Neural cell (in vitro differentiated cells): ENCODE results near the gene RNASEH2C. TPM values are rescaled to one million over a fixed set of nuclear protein-coding genes. Genes with fewer than 3 reads are reported as not detected.

ENCODE experiments used
- H2AFZ ChIP-seq: fragments of 200-600, 300-800 bp; sonication (generic), shearing (Covaris generic); 2 replicates; pipeline ENCODE4 v1.6.0; 2014; ENCODE audit warnings: low read depth, mild to moderate bottlenecking, antibody characterized with exemption, low read length, moderate library complexity
- H3F3A ChIP-seq: fragments of 200-600 bp; shearing (Covaris generic); 2 replicates; pipeline ENCODE4 v1.6.1; 2016; ENCODE audit warnings: mild to moderate bottlenecking, moderate library complexity, mixed read lengths, antibody characterized with exemption, low read length; ENCODE audit not compliant: insufficient read depth, poor library complexity, severe bottlenecking
- H3K27ac ChIP-seq: fragments of 200-600, 300-800 bp; sonication (generic), shearing (Covaris generic); 2 replicates; pipeline ENCODE4 v1.5.1; 2014; ENCODE audit warnings: mild to moderate bottlenecking, low read length, moderate library complexity
- H3K27me3 ChIP-seq: fragments of 300-800, 200-600 bp; sonication (generic), shearing (Covaris generic); 2 replicates; pipeline ENCODE4 v1.6.0; 2014; ENCODE audit warnings: mild to moderate bottlenecking, low read depth, low read length, moderate library complexity; ENCODE audit not compliant: insufficient read depth
- H3K36me3 ChIP-seq: fragments of 300-800, 200-600 bp; sonication (generic), shearing (Covaris generic); 2 replicates; pipeline ENCODE4 v1.5.1; 2014; ENCODE audit warnings: mild to moderate bottlenecking, antibody characterized with exemption, low read length, moderate library complexity; ENCODE audit not compliant: insufficient read depth
- H3K4me2 ChIP-seq: fragments of 300-800, 200-600 bp; sonication (generic), shearing (Covaris generic); 2 replicates; pipeline ENCODE4 v1.6.0; 2014; ENCODE audit warnings: mild to moderate bottlenecking, low read length
- H3K4me3 ChIP-seq: fragments of 300-800, 200-600 bp; sonication (generic), shearing (Covaris generic); 2 replicates; pipeline ENCODE4 v1.5.1; 2014; ENCODE audit warnings: mild to moderate bottlenecking, low read length, moderate library complexity
- H3K79me2 ChIP-seq: fragments of 200-600 bp; shearing (Covaris generic); replicated peaks from 2 replicates; pipeline ENCODE4 v1.6.0; 2014; ENCODE audit warnings: mild to moderate bottlenecking, low read length, moderate library complexity; ENCODE audit not compliant: insufficient read depth
- H3K9ac ChIP-seq: fragments of 300-800, 200-600 bp; sonication (generic), shearing (Covaris generic); 2 replicates; pipeline ENCODE4 v1.6.1; 2016; ENCODE audit warnings: mild to moderate bottlenecking, low read length, mixed read lengths
- H3K9me2 ChIP-seq: fragments of 200-600 bp; shearing (Covaris generic); 2 replicates; pipeline ENCODE4 v1.6.1; 2016; ENCODE audit warnings: mild to moderate bottlenecking, low read length, mixed read lengths; ENCODE audit not compliant: insufficient read depth
- H3K9me3 ChIP-seq: fragments of 200-600, 300-800 bp; sonication (generic), shearing (Covaris generic); 2 replicates; pipeline ENCODE4 v1.6.1; 2016; ENCODE audit warnings: mild to moderate bottlenecking, mixed run types, low read length, moderate library complexity, mixed read lengths
- H4K20me1 ChIP-seq: fragments of 200-600 bp; shearing (Covaris generic); 2 replicates; pipeline ENCODE4 v1.6.1; 2016; ENCODE audit warnings: mild to moderate bottlenecking, mixed run types; ENCODE audit not compliant: insufficient read depth
- EP300 ChIP-seq: fragments of 450-650 bp; conservative IDR thresholded peaks from 2 replicates; pipeline ENCODE4 v1.6.1; 2014; ENCODE audit warnings: antibody characterized with exemption, mild to moderate bottlenecking, moderate library complexity; ENCODE audit not compliant: poor library complexity, severe bottlenecking
- EZH2 ChIP-seq: fragments of 200-600, 300-800 bp; shearing (Covaris generic), sonication (generic); IDR thresholded peaks from 2 replicates; pipeline ENCODE4 v1.6.1; 2014; ENCODE audit warnings: antibody characterized with exemption, low read length, borderline replicate concordance, mild to moderate bottlenecking; ENCODE audit not compliant: insufficient read depth, poor library complexity, severe bottlenecking
- MXI1 ChIP-seq: fragments of 450-650 bp; conservative IDR thresholded peaks from 2 replicates; pipeline ENCODE4 v1.6.1; 2014; ENCODE audit warnings: antibody characterized with exemption, mild to moderate bottlenecking; ENCODE audit not compliant: poor library complexity, severe bottlenecking
- POLR2AphosphoS5 ChIP-seq: IDR thresholded peaks from 2 replicates; pipeline ENCODE4 v1.6.1; 2012
- RAD21 ChIP-seq: fragments of 450-650 bp; conservative IDR thresholded peaks from 2 replicates; pipeline ENCODE4 v1.6.1; 2014; ENCODE audit warnings: antibody characterized with exemption, mild to moderate bottlenecking, moderate library complexity
- SMC3 ChIP-seq: fragments of 450-650 bp; conservative IDR thresholded peaks from 2 replicates; pipeline ENCODE4 v1.6.1; 2014; ENCODE audit warnings: antibody characterized with exemption, mild to moderate bottlenecking, moderate library complexity; ENCODE audit not compliant: poor library complexity
- TAF1 ChIP-seq: IDR thresholded peaks from 2 replicates; pipeline ENCODE4 v1.6.1; 2012; ENCODE audit warnings: low read depth
- polyA plus RNA-seq: library from polyadenylated mRNA; depleted of rRNA; stranded (reverse); fragments of >200 nt; gene quantifications from 2 replicates; pipeline ENCODE4 v1.2.3, GENCODE V29; 2014
- TF ChIP-seq, protein P1 (sequence below): fragments of 450-650 bp; IDR thresholded peaks from 2 replicates; pipeline ENCODE4 v1.5.1; 2014; ENCODE audit warnings: antibody characterized with exemption, mild to moderate bottlenecking, moderate library complexity; ENCODE audit not compliant: poor library complexity, severe bottlenecking
- TF ChIP-seq, protein P2 (sequence below): IDR thresholded peaks from 2 replicates; pipeline ENCODE4 v1.6.1; 2012; ENCODE audit warnings: borderline replicate concordance

RNASEH2C gene
- polyA plus RNA-seq, 1 donor from 2014 or later = 38.4 TPM

DNA sequence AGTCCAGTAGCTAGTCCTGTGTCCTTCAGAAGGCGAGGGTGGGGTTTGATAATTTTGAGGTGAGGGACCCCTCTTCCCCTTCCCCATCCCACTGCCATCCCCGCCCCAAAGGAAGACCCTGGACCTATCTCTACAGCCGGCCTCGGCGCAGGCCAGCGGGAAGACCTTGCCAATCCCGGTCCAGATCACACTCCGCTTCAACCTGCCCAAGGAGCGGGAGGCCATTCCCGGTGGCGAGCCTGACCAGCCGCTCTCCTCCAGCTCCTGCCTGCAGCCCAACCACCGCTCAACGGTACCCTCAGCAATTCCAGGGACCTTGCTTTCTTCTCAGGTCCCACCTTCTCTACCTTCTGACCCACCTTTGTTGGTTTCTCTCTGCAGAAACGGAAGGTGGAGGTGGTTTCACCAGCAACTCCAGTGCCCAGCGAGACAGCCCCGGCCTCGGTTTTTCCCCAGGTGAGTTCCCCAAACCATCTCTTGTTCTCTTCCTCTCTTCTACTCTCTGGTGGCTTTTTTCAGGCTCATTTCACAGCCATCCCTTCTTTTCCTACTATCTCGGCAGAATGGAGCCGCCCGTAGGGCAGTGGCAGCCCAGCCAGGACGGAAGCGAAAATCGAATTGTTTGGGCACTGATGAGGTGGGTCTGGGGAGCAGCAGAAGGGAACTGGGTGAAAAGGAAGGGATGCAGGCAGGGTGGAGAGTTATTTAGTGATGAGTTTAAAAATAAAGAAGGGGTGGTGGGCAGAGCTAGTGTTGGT, 7.2 kb downstream of the RNASEH2C start:
- Histone ChIP-seq H3F3A (no peaks in the 10 kb centered on the region), H3K9me2 (no peaks in the 10 kb centered on the region), H3K9me3 (no peaks in the 10 kb centered on the region), H3K79me2 (peaks cover 12% of the 10 kb centered on the region), H3K27me3 (no peaks in the 10 kb centered on the region), H3K4me2 (peak overlapping the region; percentile 94), H2AFZ (no peak overlapping the region), H4K20me1 (no peaks in the 10 kb centered on the region), H3K36me3 (peaks cover 14% of the 10 kb centered on the region), H3K9ac (peak overlapping the region; percentile 97), H3K27ac (peak overlapping the region; percentile 97), H3K4me3 (peak overlapping the region; percentile 74)
- TF ChIP-seq, protein P1, sequence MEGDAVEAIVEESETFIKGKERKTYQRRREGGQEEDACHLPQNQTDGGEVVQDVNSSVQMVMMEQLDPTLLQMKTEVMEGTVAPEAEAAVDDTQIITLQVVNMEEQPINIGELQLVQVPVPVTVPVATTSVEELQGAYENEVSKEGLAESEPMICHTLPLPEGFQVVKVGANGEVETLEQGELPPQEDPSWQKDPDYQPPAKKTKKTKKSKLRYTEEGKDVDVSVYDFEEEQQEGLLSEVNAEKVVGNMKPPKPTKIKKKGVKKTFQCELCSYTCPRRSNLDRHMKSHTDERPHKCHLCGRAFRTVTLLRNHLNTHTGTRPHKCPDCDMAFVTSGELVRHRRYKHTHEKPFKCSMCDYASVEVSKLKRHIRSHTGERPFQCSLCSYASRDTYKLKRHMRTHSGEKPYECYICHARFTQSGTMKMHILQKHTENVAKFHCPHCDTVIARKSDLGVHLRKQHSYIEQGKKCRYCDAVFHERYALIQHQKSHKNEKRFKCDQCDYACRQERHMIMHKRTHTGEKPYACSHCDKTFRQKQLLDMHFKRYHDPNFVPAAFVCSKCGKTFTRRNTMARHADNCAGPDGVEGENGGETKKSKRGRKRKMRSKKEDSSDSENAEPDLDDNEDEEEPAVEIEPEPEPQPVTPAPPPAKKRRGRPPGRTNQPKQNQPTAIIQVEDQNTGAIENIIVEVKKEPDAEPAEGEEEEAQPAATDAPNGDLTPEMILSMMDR = no peak
- TF ChIP-seq TAF1 (no peak), POLR2AphosphoS5 (no peak), RAD21 (no peak), EZH2 (no peak), EP300 (no peak), MXI1 (no peak), SMC3 (no peak)
- TF ChIP-seq, protein P2, sequence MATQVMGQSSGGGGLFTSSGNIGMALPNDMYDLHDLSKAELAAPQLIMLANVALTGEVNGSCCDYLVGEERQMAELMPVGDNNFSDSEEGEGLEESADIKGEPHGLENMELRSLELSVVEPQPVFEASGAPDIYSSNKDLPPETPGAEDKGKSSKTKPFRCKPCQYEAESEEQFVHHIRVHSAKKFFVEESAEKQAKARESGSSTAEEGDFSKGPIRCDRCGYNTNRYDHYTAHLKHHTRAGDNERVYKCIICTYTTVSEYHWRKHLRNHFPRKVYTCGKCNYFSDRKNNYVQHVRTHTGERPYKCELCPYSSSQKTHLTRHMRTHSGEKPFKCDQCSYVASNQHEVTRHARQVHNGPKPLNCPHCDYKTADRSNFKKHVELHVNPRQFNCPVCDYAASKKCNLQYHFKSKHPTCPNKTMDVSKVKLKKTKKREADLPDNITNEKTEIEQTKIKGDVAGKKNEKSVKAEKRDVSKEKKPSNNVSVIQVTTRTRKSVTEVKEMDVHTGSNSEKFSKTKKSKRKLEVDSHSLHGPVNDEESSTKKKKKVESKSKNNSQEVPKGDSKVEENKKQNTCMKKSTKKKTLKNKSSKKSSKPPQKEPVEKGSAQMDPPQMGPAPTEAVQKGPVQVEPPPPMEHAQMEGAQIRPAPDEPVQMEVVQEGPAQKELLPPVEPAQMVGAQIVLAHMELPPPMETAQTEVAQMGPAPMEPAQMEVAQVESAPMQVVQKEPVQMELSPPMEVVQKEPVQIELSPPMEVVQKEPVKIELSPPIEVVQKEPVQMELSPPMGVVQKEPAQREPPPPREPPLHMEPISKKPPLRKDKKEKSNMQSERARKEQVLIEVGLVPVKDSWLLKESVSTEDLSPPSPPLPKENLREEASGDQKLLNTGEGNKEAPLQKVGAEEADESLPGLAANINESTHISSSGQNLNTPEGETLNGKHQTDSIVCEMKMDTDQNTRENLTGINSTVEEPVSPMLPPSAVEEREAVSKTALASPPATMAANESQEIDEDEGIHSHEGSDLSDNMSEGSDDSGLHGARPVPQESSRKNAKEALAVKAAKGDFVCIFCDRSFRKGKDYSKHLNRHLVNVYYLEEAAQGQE = no peak

DNA sequence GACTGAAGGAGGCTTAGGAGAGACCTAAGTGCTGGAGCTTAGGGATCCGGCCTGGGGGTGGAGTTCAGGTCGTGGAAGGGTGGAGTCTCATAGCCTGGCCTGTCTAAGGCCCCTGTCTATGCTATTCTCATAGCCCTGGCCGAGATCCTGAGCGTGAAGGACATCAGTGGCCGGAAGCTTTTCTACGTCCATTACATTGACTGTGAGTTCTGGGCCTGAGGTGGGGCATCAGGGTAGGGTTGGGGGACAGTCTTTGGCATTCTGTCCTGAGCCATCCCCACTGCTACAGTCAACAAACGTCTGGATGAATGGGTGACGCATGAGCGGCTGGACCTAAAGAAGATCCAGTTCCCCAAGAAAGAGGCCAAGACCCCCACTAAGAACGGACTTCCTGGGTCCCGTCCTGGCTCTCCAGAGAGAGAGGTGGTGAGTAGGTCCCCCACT, 7.9 kb downstream of the RNASEH2C start:
- H3K9me2 ChIP-seq = no peaks in the 10 kb centered on the region
- H3K9me3 ChIP-seq = no peaks in the 10 kb centered on the region
- peak overlapping the region; percentile 97 for H2AFZ ChIP-seq
- H3K27me3 ChIP-seq = no peaks in the 10 kb centered on the region
- no peaks in the 10 kb centered on the region for H3F3A ChIP-seq
- TF ChIP-seq TAF1 (no peak), EP300 (no peak), RAD21 (no peak), EZH2 (no peak), SMC3 (no peak), MXI1 (no peak), POLR2AphosphoS5 (no peak)
- TF ChIP-seq, protein P1 = no peak
- TF ChIP-seq, protein P2 = no peak
- peak overlapping the region; percentile 97 for H3K27ac ChIP-seq
- peaks cover 12% of the 10 kb centered on the region for H3K79me2 ChIP-seq
- H4K20me1 ChIP-seq = no peaks in the 10 kb centered on the region
- peaks cover 11% of the 10 kb centered on the region for H3K36me3 ChIP-seq
- peak overlapping the region; percentile 97 for H3K9ac ChIP-seq
- H3K4me3 ChIP-seq = peak overlapping the region; percentile 74
- peak overlapping the region; percentile 94 for H3K4me2 ChIP-seq
